ENCODE data around the gene HEXD.
A peak's percentile ranks its signal among the peaks of the same experiment; 100 is the strongest.
"Not testable (repeated sequence)": the region's sequence is repeated elsewhere in the genome, so short reads cannot be mapped to it uniquely, and the experiment has no call there.

Gene HEXD

GRCh38 chr17:82418001-82418986 is at the start of gene HEXD, which contains the start of gene OGFOD3:
TSS of gene HEXD (plus strand) at chr17:82418347. CDS start at chr17:82419800, 1,453 bp downstream.
TSS of gene OGFOD3 (minus strand) at chr17:82418586. CDS start at chr17:82418485, 101 bp downstream.
- peak; percentile 88 for DNase-seq

GRCh38 chr17:82369211-82369610 is 48.9 kb upstream of the HEXD start:
- no peak for DNase-seq

GRCh38 chr17:82370471-82371332 is 47.4 kb upstream of the HEXD start:
- DNase-seq: peak; percentile 36

- DNase-seq: no peak
Observed at GRCh38 chr17:82371333-82372248, 46.6 kb upstream of the HEXD start, which contains the start of gene UTS2R. TSS of gene UTS2R (plus strand) at chr17:82371765. CDS start at chr17:82374325, 2,560 bp downstream.

GRCh38 chr17:82372249-82373071 is 45.7 kb upstream of the HEXD start:
- DNase-seq: no peak

GRCh38 chr17:82373072-82373452 is 45.1 kb upstream of the HEXD start:
- not testable (repeated sequence) for DNase-seq

- DNase-seq: no peak
Observed at GRCh38 chr17:82373731-82374625, 44.2 kb upstream of the HEXD start.

- no peak for DNase-seq
Observed at GRCh38 chr17:82374626-82375331, 43.4 kb upstream of the HEXD start.

GRCh38 chr17:82375359-82376041 is 42.6 kb upstream of the HEXD start:
- DNase-seq: no peak

GRCh38 chr17:82376042-82376730 is 42.0 kb upstream of the HEXD start:
- no peak for DNase-seq

- DNase-seq: not testable (repeated sequence)
Observed at GRCh38 chr17:82377294-82377693, 40.9 kb upstream of the HEXD start.

GRCh38 chr17:82377924-82378740 is 40.0 kb upstream of the HEXD start:
- no peak for DNase-seq

- DNase-seq: no peak
Observed at GRCh38 chr17:82378741-82379021, 39.5 kb upstream of the HEXD start.

GRCh38 chr17:82380860-82381702 is 37.1 kb upstream of the HEXD start:
- DNase-seq: no peak

- DNase-seq: not testable (repeated sequence)
Observed at GRCh38 chr17:82381703-82382009, 36.5 kb upstream of the HEXD start.

GRCh38 chr17:82382220-82382932 is 35.8 kb upstream of the HEXD start:
- DNase-seq: not testable (repeated sequence)

Data from activated CD4-positive, alpha-beta T cell treated with anti-CD3 and anti-CD28 coated beads, Interleukin-10, Interleukin-2, amounts not matched to agents 100 ng/mL and 50 ng/mL, durations not matched to agents 16 hours and 8 hours (primary cell).